ENCODE data around the gene NHLRC4.

The NHLRC4 gene

GRCh38 chr16:566475-567372 lies at the start of gene NHLRC4:
Gene NHLRC4 (plus strand): TSS chr16:567005. CDS start chr16:568048, 1,043 bp downstream.
- DNase-seq = no peak

GRCh38 chr16:518858-519257 lies 47.9 kb upstream of the NHLRC4 start:
- no peak for DNase-seq

GRCh38 chr16:519425-519824 lies 47.4 kb upstream of the NHLRC4 start:
- no peak for DNase-seq

GRCh38 chr16:519841-520687 lies 46.7 kb upstream of the NHLRC4 start:
- DNase-seq = no peak

- DNase-seq = no peak
Observed at GRCh38 chr16:520847-521246, 46.0 kb upstream of the NHLRC4 start.

- DNase-seq = no peak
Observed at GRCh38 chr16:521381-522210, 45.2 kb upstream of the NHLRC4 start.

GRCh38 chr16:522320-523096 lies 44.3 kb upstream of the NHLRC4 start:
- DNase-seq = no peak

- no peak for DNase-seq
Observed at GRCh38 chr16:523097-523741, 43.6 kb upstream of the NHLRC4 start.

- no peak for DNase-seq
Observed at GRCh38 chr16:524274-525040, 42.3 kb upstream of the NHLRC4 start.

- DNase-seq = no peak
Observed at GRCh38 chr16:525123-525519, 41.7 kb upstream of the NHLRC4 start.

- no peak for DNase-seq
Observed at GRCh38 chr16:525520-526180, 41.2 kb upstream of the NHLRC4 start.

GRCh38 chr16:526181-527014 lies 40.4 kb upstream of the NHLRC4 start:
- DNase-seq = no peak

GRCh38 chr16:527015-527903 lies 39.5 kb upstream of the NHLRC4 start, which contains the start of gene CAPN15:
Gene CAPN15 (plus strand): TSS chr16:527712. CDS start chr16:546839, 19,127 bp downstream.
- peak; percentile 71 for DNase-seq

- DNase-seq = no peak
Observed at GRCh38 chr16:528111-529011, 38.4 kb upstream of the NHLRC4 start.

GRCh38 chr16:529012-529575 lies 37.7 kb upstream of the NHLRC4 start:
- DNase-seq = no peak

GRCh38 chr16:530111-530817 lies 36.5 kb upstream of the NHLRC4 start:
- DNase-seq = no peak
